ENCODE results near the gene MGAT1.

Gene MGAT1

GRCh38 chr5:180736536-180736935, 66.1 kb downstream of the MGAT1 start:
- Histone ChIP-seq H3K36me3 (ENCODE audit: insufficient read depth, low read length) (no peaks in the 10 kb centered on the region), H3K4me3 (ENCODE audit: low read length) (no peak overlapping the region), H3K27me3 (ENCODE audit: insufficient read depth, low read length) (no peaks in the 10 kb centered on the region; the same call in 1 of the 2 replicates), H3K9me3 (ENCODE audit: insufficient read depth, low read depth, low read length) (no peaks in the 10 kb centered on the region), H3K9ac (ENCODE audit: low read depth, low read length) (no peak overlapping the region), H3K4me1 (ENCODE audit: insufficient read depth, low read length) (no peaks in the 10 kb centered on the region), H3K27ac (ENCODE audit: low read depth, low read length) (no peak overlapping the region)
- 86% methylated on average over 2 of the region's 2 CpGs for WGBS
